HEK293T (cell line): ENCODE results near the gene PFN1.

Source experiments
- CTCF ChIA-PET: fragments of 350-600 bp; formaldehyde crosslinking; extraction: SDS; loops from one replicate; lab custom pipeline; 2021; ENCODE audit warnings: antibody characterized with exemption, inconsistent platforms; lab: Yijun Ruan, JAX
- POLR2A ChIA-PET: fragments of 350-600 bp; formaldehyde crosslinking; extraction: SDS; loops from one replicate; lab custom pipeline; 2020; ENCODE audit warnings: antibody characterized with exemption, inconsistent platforms; lab: Yijun Ruan, JAX
- DNase-seq: peaks from one replicate; pipeline ENCODE4 v3.0.0; 2012; ENCODE audit warnings: mixed read lengths; ENCODE audit errors: extremely low spot score
- ARNT ChIP-seq: fragments of 450-650 bp; IDR thresholded peaks from 2 replicates; pipeline ENCODE4 v1.6.1; 2017; ENCODE audit warnings: mild to moderate bottlenecking
- BHLHE40 ChIP-seq: fragments of 450-650 bp; IDR thresholded peaks from 2 replicates; pipeline ENCODE4 v1.6.1; 2016; ENCODE audit warnings: mild to moderate bottlenecking, moderate library complexity, borderline replicate concordance
- ELF4 ChIP-seq: fragments of 450-650 bp; IDR thresholded peaks from 2 replicates; pipeline ENCODE4 v1.6.1; 2017; ENCODE audit warnings: antibody characterized with exemption
- FOXA1 ChIP-seq: fragments of 450-650 bp; IDR thresholded peaks from 2 replicates; pipeline ENCODE4 v1.6.1; 2016; ENCODE audit warnings: mild to moderate bottlenecking
- FOXK2 ChIP-seq: fragments of 450-650 bp; IDR thresholded peaks from 2 replicates; pipeline ENCODE4 v1.6.1; 2016; ENCODE audit warnings: mild to moderate bottlenecking
- FOXM1 ChIP-seq: fragments of 450-650 bp; IDR thresholded peaks from 2 replicates; pipeline ENCODE4 v1.6.1; 2017; ENCODE audit warnings: mild to moderate bottlenecking, borderline replicate concordance
- HDGF ChIP-seq: fragments of 450-650 bp; IDR thresholded peaks from 2 replicates; pipeline ENCODE4 v1.6.1; 2017; ENCODE audit warnings: antibody characterized with exemption, borderline replicate concordance
- L3MBTL2 ChIP-seq: fragments of 450-650 bp; conservative IDR thresholded peaks from 2 replicates; pipeline ENCODE4 v1.6.1; 2016; ENCODE audit warnings: mild to moderate bottlenecking
- LEF1 ChIP-seq: fragments of 450-650 bp; IDR thresholded peaks from 2 replicates; pipeline ENCODE4 v1.6.1; 2017; ENCODE audit warnings: mild to moderate bottlenecking, borderline replicate concordance
- NFRKB ChIP-seq: fragments of 450-650 bp; IDR thresholded peaks from 2 replicates; pipeline ENCODE4 v1.6.1; 2016; ENCODE audit warnings: mild to moderate bottlenecking, moderate library complexity
- SP1 ChIP-seq: fragments of 450-650 bp; IDR thresholded peaks from 2 replicates; pipeline ENCODE4 v1.6.1; 2017
- TARDBP ChIP-seq: fragments of 450-650 bp; IDR thresholded peaks from 2 replicates; pipeline ENCODE4 v1.6.1; 2016

The PFN1 gene

DNA sequence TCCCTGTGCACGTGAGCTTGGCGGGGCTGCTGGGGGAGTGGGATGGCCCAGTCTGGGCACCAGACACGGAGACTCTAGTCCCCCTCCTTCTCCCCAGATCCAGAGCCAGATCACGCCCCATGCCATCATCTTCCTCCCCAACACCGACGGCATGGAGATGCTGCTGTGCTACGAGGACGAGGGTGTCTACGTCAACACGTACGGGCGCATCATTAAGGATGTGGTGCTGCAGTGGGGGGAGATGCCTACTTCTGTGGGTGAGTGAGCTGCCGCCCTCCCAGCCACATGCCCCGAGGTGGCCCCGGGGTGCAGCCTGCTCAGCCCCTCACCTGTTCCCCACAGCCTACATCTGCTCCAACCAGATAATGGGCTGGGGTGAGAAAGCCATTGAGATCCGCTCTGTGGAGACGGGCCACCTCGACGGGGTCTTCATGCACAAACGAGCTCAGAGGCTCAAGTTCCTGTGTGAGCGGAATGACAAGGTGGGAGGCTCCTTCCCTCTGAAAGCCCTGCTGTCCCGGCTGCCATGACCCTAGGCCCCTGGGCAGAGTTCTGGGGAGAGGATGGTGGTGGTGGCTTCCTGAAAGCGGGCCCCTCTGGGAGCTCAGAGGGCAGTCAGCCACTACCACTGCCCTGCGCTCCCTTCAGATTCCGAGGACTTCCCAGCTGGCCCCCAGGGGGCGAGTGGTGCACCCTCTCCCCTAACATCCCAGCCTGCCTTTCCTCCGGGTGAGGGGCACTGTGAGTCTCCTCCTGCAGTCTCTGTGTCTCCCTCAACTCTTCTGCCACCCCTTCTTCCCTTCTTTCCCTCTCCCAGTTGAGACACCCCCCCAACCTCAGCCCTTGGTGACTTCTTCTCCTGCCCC is 51.8 kb downstream of the PFN1 start:
- no peak for DNase-seq
- POLR2A ChIA-PET, result no interaction called here
- CTCF ChIA-PET, result interaction anchor here (0.5 to 0.6 kb wide), 2 partner anchors 183 to 644 kb away, joined by 3 read pairs; no protein-coding TSS in a partner anchor

DNA sequence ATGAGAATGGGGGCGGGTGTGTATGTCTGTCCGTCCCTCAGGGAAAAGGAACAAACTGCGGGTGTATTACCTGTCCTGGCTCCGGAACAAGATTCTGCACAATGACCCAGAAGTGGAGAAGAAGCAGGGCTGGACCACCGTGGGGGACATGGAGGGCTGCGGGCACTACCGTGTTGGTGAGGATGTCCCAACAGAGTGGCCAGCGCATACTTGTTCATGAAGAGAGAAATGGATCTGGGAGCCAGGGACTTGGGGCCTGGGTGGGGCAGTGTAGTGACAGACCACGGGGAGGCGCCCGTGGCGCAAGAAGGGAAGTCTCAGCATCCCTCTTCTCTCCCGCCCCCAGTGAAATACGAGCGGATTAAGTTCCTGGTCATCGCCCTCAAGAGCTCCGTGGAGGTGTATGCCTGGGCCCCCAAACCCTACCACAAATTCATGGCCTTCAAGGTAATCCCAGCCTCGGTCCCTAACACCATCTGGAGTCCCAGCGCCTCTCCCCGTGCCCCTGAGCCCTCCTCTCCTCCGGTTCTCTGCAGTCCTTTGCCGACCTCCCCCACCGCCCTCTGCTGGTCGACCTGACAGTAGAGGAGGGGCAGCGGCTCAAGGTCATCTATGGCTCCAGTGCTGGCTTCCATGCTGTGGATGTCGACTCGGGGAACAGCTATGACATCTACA is 52.5 kb downstream of the PFN1 start:
- ChIA-PET CTCF (interaction anchor here (0.6 kb wide), 1 partner anchor 643 kb away, joined by 3 read pairs; no protein-coding TSS in a partner anchor), POLR2A (no interaction called here)
- TF ChIP-seq NFRKB, result no peak
- no peak for TF ChIP-seq FOXK2
- TF ChIP-seq FOXM1, result no peak
- no peak for TF ChIP-seq ELF4
- no peak for TF ChIP-seq LEF1
- no peak for TF ChIP-seq HDGF
- TF ChIP-seq ARNT, result no peak
- no peak for TF ChIP-seq SP1
- no peak for TF ChIP-seq TARDBP
- no peak for TF ChIP-seq BHLHE40
- no peak for TF ChIP-seq FOXA1
- no peak for TF ChIP-seq L3MBTL2

More for the DNA sequence above, 51.8 kb downstream of the PFN1 start:
- TF ChIP-seq L3MBTL2, result no peak

More for the DNA sequence above, 52.5 kb downstream of the PFN1 start:
- DNase-seq, result no peak
